Small intestine (tissue), 7 donors: ENCODE measurements around the gene IL17REL. TPM values are rescaled to one million over a fixed set of nuclear protein-coding genes. Genes with fewer than 3 reads are reported as not detected.

Experiments
- DNase-seq, 2 donors: peaks; one replicate each; pipeline versions ENCODE4 v3.0.0 to v3.0.0-alpha.2; 2013
- FAIRE-seq: peaks from 2 replicates; lab custom pipeline; 2012; peaks lifted over from hg19 to GRCh38; lab: Jason Lieb, UNC
- H3K27ac ChIP-seq, 3 donors: one replicate each; pipeline ENCODE4 v1.5.1; 2013; ENCODE audit warnings: low read length in 2 of 3, mild to moderate bottlenecking in 2 of 3, control low read depth in 1 of 3, inconsistent platforms in 1 of 3, low read depth in 1 of 3, moderate library complexity in 1 of 3
- H3K27me3 ChIP-seq, 3 donors: one replicate each; pipeline ENCODE4 v1.6.1; 2013; ENCODE audit warnings: low read length in 3 of 3, inconsistent platforms in 1 of 3; ENCODE audit not compliant: control insufficient read depth in 3 of 3, insufficient read depth in 3 of 3
- H3K36me3 ChIP-seq, 3 donors: one replicate each; pipeline ENCODE4 v1.6.1; 2013; ENCODE audit warnings: low read length in 3 of 3, inconsistent platforms in 1 of 3, low read depth in 1 of 3, mild to moderate bottlenecking in 1 of 3, moderate library complexity in 1 of 3; ENCODE audit not compliant: control insufficient read depth in 3 of 3, insufficient read depth in 2 of 3
- H3K4me1 ChIP-seq, 3 donors: one replicate each; pipeline ENCODE4 v1.6.1; 2013; ENCODE audit warnings: low read length in 2 of 3, inconsistent platforms in 1 of 3, low read depth in 1 of 3, mild to moderate bottlenecking in 1 of 3, moderate library complexity in 1 of 3; ENCODE audit not compliant: control insufficient read depth in 3 of 3, insufficient read depth in 2 of 3
- H3K4me3 ChIP-seq, 3 donors: one replicate each; pipeline ENCODE4 v1.5.1; 2013; ENCODE audit warnings: low read length in 3 of 3, control low read depth in 1 of 3, inconsistent platforms in 1 of 3, low read depth in 1 of 3, mild to moderate bottlenecking in 1 of 3, moderate library complexity in 1 of 3
- H3K9me3 ChIP-seq, 2 donors: one replicate each; pipeline ENCODE4 v1.6.1; 2013; ENCODE audit warnings: low read depth in 1 of 2, low read length in 1 of 2; ENCODE audit not compliant: control insufficient read depth in 2 of 2, insufficient read depth in 1 of 2
- WGBS, 3 donors: extraction: QIAGEN DNeasy Blood & Tissue Kit; methylation state at CpG; one replicate each; pipeline ENCODE4 v1.1.7; 2013; 5-methylcytosine and 5-hydroxymethylcytosine counted together
- polyA plus RNA-seq, 4 donors: library from polyadenylated mRNA; stranded (reverse) in 3 of 4; unstranded in 1 of 4; fragments of 200-250 nt in 3 of 4; fragments of 120-200 nt in 1 of 4; gene quantifications; one replicate each; pipeline versions ENCODE4 v1.2.1 to v1.2.3, GENCODE V29; 2013
- donor health status: healthy with polysubstance abuse.
- donor health status: control.
- donor health status: control.
- donor health status: Bipolar disorder and iron deficiency.
- donor health status: healthy.

IL17REL gene
- polyA plus RNA-seq, 4 donors, result 0.27 to 0.65 (median 0.49) TPM; not detected in 1

- H3K9me3 ChIP-seq, result no peaks in the 10 kb centered on the region
- H3K4me1 ChIP-seq, result peaks cover 0 to 3% (median 0%) of the 10 kb centered on the region in 3 donors
- H3K4me3 ChIP-seq, result no peak overlapping the region
- WGBS, 3 donors, result 25 to 51% (median 39%) methylated on average over 18 of the region's 18 CpGs
- DNase-seq (no peak), FAIRE-seq (no peak)
- H3K27ac ChIP-seq, result no peak overlapping the region
- no peaks in the 10 kb centered on the region for H3K36me3 ChIP-seq
- H3K27me3 ChIP-seq, result peaks cover 23 to 62% (median 28%) of the 10 kb centered on the region in 3 donors
Measured at GRCh38 chr22:50011447-50012210, 936 bp downstream of the IL17REL start.

GRCh38 chr22:50010676-50011446 lies 1.7 kb downstream of the IL17REL start:
- Histone ChIP-seq H3K27me3 (peaks cover 15 to 55% (median 28%) of the 10 kb centered on the region in 3 donors), H3K36me3 (no peaks in the 10 kb centered on the region), H3K9me3 (no peaks in the 10 kb centered on the region), H3K4me1 (peaks cover under 1 to 9% (median 2%) of the 10 kb centered on the region in 3 donors), H3K4me3 (no peak overlapping the region), H3K27ac (no peak overlapping the region)
- FAIRE-seq (no peak), DNase-seq (no peak)
- 4 to 10% (median 8%) methylated on average over 16 to 60 of the region's 61 CpGs for WGBS, 3 donors

- peaks cover 15 to 50% (median 27%) of the 10 kb centered on the region in 3 donors for H3K27me3 ChIP-seq
- no peak for FAIRE-seq
- H3K9me3 ChIP-seq, result no peaks in the 10 kb centered on the region
- no peak for DNase-seq
- WGBS, 3 donors, result 65 to 70% (median 68%) methylated on average over 42 to 46 of the region's 46 CpGs
- no peaks in the 10 kb centered on the region for H3K36me3 ChIP-seq
- peaks cover 2 to 12% (median 2%) of the 10 kb centered on the region in 3 donors for H3K4me1 ChIP-seq
- H3K4me3 ChIP-seq, result no peak overlapping the region
- H3K27ac ChIP-seq, result no peak overlapping the region
Measured at GRCh38 chr22:50009765-50010675, 2.5 kb downstream of the IL17REL start.

GRCh38 chr22:50009251-50009650 lies 3.3 kb downstream of the IL17REL start:
- peaks cover 2 to 12% (median 2%) of the 10 kb centered on the region in 3 donors for H3K4me1 ChIP-seq
- H3K36me3 ChIP-seq, result no peaks in the 10 kb centered on the region
- DNase-seq (no peak), FAIRE-seq (no peak)
- H3K27ac ChIP-seq, result no peak overlapping the region
- H3K27me3 ChIP-seq, result peaks cover 9 to 44% (median 21%) of the 10 kb centered on the region in 3 donors
- no peaks in the 10 kb centered on the region for H3K9me3 ChIP-seq
- H3K4me3 ChIP-seq, result no peak overlapping the region
- WGBS, 3 donors, result 89 to 92% (median 92%) methylated on average over 11 to 16 of the region's 16 CpGs

- no peak for DNase-seq
- H3K9me3 ChIP-seq, result no peaks in the 10 kb centered on the region
- H3K4me1 ChIP-seq, result peaks cover 2 to 12% (median 2%) of the 10 kb centered on the region in 3 donors
- no peak overlapping the region for H3K4me3 ChIP-seq
- WGBS, 3 donors, result 56 to 74% (median 66%) methylated on average over 24 of the region's 24 CpGs
- H3K36me3 ChIP-seq, result no peaks in the 10 kb centered on the region
- H3K27me3 ChIP-seq, result peaks cover 5 to 36% (median 14%) of the 10 kb centered on the region in 3 donors
- H3K27ac ChIP-seq, result peak overlapping the region in 1 of 3 donors; percentile 27
- FAIRE-seq, result no peak
Measured at GRCh38 chr22:50008151-50009040, 4.2 kb downstream of the IL17REL start.

- Histone ChIP-seq H3K36me3 (no peaks in the 10 kb centered on the region), H3K9me3 (no peaks in the 10 kb centered on the region), H3K27me3 (peaks cover 5 to 23% (median 6%) of the 10 kb centered on the region in 3 donors), H3K4me3 (no peak overlapping the region), H3K27ac (peak overlapping the region in 2 of 3 donors; percentile 52 to 69), H3K4me1 (peaks cover 2 to 12% (median 2%) of the 10 kb centered on the region in 3 donors)
- 24 to 65% (median 41%) methylated on average over 3 of the region's 3 CpGs for WGBS, 3 donors
- FAIRE-seq (peak; percentile 83), DNase-seq (peak; percentile 85 to 97)
Measured at GRCh38 chr22:50007057-50007511, 5.5 kb downstream of the IL17REL start.

GRCh38 chr22:50004918-50005317 lies 7.6 kb downstream of the IL17REL start:
- H3K9me3 ChIP-seq, result no peaks in the 10 kb centered on the region
- H3K27me3 ChIP-seq, result peaks cover 0 to 8% (median 1%) of the 10 kb centered on the region in 3 donors
- no peak overlapping the region for H3K27ac ChIP-seq
- no peak overlapping the region for H3K4me3 ChIP-seq
- DNase-seq, result no peak
- no peaks in the 10 kb centered on the region for H3K36me3 ChIP-seq
- 55 to 72% (median 67%) methylated on average over 4 of the region's 4 CpGs for WGBS, 3 donors
- FAIRE-seq, result no peak
- peaks cover 2 to 9% (median 2%) of the 10 kb centered on the region in 3 donors for H3K4me1 ChIP-seq
